Activated CD4-positive, alpha-beta T cell treated with anti-CD3 and anti-CD28 coated beads for 24 hours (primary cell): ENCODE data around the gene GRIK5.
"Not testable (repeated sequence)": the region's sequence is repeated elsewhere in the genome, so short reads cannot be mapped to it uniquely, and the experiment has no call there.

Source experiments
- DNase-seq, 2 donors: peaks; one replicate each; pipeline ENCODE4 v3.0.0-alpha.2; 2020; ENCODE audit warnings: low read depth in 2 of 2

GRIK5 gene

GRCh38 chr19:42017040-42017439 is 53.0 kb downstream of the GRIK5 start:
- no peak for DNase-seq

DNA sequence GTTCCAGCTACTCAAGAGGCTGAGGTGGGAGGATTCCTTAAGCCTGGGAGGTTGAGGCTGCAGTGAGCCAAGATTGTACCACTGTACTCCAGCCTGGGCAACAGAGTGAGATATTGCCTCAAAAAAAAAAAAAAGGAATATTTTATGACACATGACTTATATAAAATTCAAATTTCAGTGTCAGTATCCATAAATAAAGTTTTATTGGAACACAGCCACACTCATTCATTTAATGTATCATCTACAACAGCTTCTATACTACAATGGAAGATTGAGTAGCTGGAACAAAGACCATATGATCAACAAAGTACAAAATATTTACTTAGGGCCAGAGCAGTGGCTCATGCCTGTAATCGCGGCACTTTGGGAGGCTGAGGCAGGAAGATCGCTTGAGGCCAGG is 57.3 kb downstream of the GRIK5 start:
- not testable (repeated sequence) for DNase-seq

DNA sequence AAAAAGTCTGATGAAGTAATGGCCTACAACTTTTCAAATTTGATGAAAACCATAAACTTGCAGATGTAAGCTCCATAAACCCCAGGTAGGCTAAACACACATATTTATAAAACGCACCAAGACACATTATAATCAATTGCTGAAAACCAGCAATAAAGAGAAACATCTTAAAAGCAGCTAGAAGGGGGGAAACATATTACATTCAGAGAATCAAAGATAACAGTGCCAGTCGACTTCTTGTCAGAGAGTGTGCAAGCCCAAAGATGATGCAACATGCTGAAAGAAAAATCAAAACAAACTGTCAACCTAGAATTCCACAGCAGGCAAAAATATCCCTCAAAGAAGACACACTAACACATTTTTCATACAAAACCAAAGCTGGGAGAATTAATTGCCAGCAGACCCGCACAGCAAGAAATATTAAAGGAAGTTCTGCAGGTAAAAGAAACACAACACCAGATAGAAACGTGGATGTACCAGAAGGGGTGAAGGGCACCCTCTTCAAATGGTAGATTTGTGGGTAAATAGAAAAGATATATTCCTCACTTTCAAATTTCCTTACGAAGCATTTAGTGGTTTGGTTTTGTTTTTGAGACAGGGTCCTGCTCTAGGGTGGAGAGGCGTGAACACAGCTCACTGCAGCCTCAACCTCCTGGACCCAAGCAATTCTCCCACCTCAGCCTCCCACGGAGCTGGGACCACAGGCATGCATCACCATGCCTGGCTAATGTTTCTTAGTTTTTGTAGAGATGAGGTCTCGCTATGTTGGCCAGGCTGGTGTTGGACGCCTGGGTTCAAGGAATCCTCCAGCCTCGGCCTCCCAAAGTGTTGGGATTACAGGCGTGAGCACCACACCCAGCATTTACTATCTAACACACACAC is 59.5 kb downstream of the GRIK5 start:
- no peak for DNase-seq

- DNase-seq: no peak
Observed at GRCh38 chr19:42006569-42006968, 63.4 kb downstream of the GRIK5 start.

DNA sequence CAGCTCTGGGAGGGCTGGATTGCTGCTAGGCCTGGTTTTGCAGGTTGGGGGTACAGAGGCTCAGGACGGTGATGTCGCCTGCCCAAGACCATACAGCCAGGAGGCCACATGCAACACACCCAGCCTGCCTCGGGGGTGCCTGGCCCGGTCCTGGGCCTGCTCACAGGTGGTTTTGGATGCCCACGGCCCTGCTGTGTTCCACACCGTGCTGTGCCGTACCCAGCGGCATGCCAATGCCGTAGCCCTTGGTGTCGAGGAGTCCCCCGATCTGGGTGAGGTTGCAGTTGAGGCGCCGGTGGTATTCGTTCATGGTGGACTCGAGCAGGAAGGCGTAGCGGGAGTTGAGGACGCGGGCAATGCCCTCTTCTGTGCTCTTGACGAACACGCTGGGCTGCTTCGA is 64.5 kb downstream of the GRIK5 start:
- DNase-seq: no peak

- no peak for DNase-seq
Observed at GRCh38 chr19:42003506-42004294, 66.3 kb downstream of the GRIK5 start.

DNA sequence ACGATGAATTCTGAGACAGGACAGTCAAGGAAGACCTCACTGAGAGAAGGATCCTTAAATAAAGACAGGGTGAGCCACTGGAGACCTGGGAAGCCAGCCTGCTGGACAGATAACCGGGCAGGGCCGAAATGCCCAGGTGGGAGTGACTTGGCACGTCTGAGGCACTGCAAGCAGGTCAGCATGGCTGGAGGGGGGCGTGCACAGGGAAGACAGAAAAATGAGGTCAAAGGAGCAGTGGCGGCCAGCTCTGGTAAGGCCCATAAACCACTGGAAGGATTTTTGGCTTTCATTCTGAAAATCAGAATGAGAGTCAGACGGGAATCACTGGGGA is 70.2 kb downstream of the GRIK5 start:
- no peak for DNase-seq

- DNase-seq: no peak
Observed at GRCh38 chr19:41999071-41999877, 70.7 kb downstream of the GRIK5 start.

- DNase-seq: peak in 1 of 2 donors; percentile 35
Observed at GRCh38 chr19:41998246-41999020, 71.6 kb downstream of the GRIK5 start.

- DNase-seq: no peak
Observed at GRCh38 chr19:41997851-41998229, 72.2 kb downstream of the GRIK5 start.

- DNase-seq: peak in 1 of 2 donors; percentile 23
Observed at GRCh38 chr19:41997121-41997850, 72.7 kb downstream of the GRIK5 start.

- no peak for DNase-seq
Observed at GRCh38 chr19:41995959-41996797, 73.8 kb downstream of the GRIK5 start.

- no peak for DNase-seq
Observed at GRCh38 chr19:41994994-41995958, 74.7 kb downstream of the GRIK5 start.

DNA sequence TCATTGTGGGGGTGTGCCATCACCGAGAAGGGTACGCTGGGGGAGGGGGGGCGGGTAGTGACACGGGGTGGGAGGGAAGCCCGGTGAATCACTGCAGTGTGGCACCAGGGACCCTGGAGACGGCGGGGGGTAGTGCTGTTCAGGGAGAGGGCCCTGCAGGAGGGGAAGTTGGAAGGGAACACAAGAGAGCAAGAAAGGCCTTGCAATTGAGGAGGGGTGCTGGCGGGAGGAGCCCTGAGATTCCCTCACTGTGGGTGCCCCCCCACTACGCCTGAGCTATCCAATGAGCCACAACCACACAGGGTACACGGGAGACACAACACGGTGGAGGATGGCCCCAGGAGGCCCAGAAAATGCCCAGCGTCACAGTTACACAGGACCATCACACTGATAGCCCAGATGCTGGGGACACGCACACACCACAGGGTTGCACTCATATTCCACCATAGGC is 75.5 kb downstream of the GRIK5 start:
- no peak for DNase-seq

- peak; percentile 37 to 52 for DNase-seq
Observed at GRCh38 chr19:41993612-41994483, 76.2 kb downstream of the GRIK5 start, which contains the start of gene ATP1A3. Gene ATP1A3, minus strand, starts transcription at chr19:41994230. Its CDS starts 154 bp downstream, at chr19:41994076.

GRCh38 chr19:41991925-41992569 is 78.0 kb downstream of the GRIK5 start:
- not testable (repeated sequence) for DNase-seq

- no peak for DNase-seq
Observed at GRCh38 chr19:41991025-41991424, 79.0 kb downstream of the GRIK5 start.
